Osteocyte (in vitro differentiated cells): Measurements from ENCODE around the gene MRPS2. TPM values are rescaled to one million over a fixed set of nuclear protein-coding genes. Genes with fewer than 3 reads are reported as not detected.
"Not testable (repeated sequence)": the region's sequence is repeated elsewhere in the genome, so short reads cannot be mapped to it uniquely, and the experiment has no call there.

Experiments
- DNase-seq: peaks from one replicate; pipeline ENCODE4 v3.0.0; 2021; ENCODE audit warnings: mixed read lengths; ENCODE audit not compliant: unreplicated experiment; ENCODE audit errors: extremely low spot score
- H3K27ac Mint-ChIP-seq: one replicate; pipeline ENCODE4 v1.8.0; 2021; ENCODE audit warnings: mild to moderate bottlenecking, mixed read lengths; ENCODE audit not compliant: unreplicated experiment
- H3K27me3 Mint-ChIP-seq: one replicate; pipeline ENCODE4 v1.8.0; 2021; ENCODE audit warnings: mixed read lengths; ENCODE audit not compliant: unreplicated experiment
- H3K36me3 Mint-ChIP-seq: one replicate; pipeline ENCODE4 v1.8.0; 2021; ENCODE audit warnings: mixed read lengths; ENCODE audit not compliant: unreplicated experiment
- H3K4me1 Mint-ChIP-seq: one replicate; pipeline ENCODE4 v1.8.0; 2021; ENCODE audit warnings: mixed read lengths; ENCODE audit not compliant: unreplicated experiment
- H3K4me3 Mint-ChIP-seq: one replicate; pipeline ENCODE4 v1.8.0; 2021; ENCODE audit warnings: mild to moderate bottlenecking, moderate library complexity, mixed read lengths; ENCODE audit not compliant: unreplicated experiment
- H3K9me3 Mint-ChIP-seq: one replicate; pipeline ENCODE4 v1.8.0; 2021; ENCODE audit warnings: mixed read lengths; ENCODE audit not compliant: unreplicated experiment
- total RNA-seq: library from RNA; stranded (reverse); gene quantifications from 2 replicates; pipeline ENCODE4 v1.2.1, GENCODE V29; 2021
- TF ChIP-seq, protein P1 (sequence below): fragments of 200-600 bp; sonication (generic); IDR thresholded peaks from 2 replicates; pipeline ENCODE4 v1.5.0; 2021; ENCODE audit warnings: antibody characterized with exemption, mild to moderate bottlenecking, moderate library complexity

Gene MRPS2
- total RNA-seq, 1 donor from 2014 or later, result 33.4 TPM

DNA sequence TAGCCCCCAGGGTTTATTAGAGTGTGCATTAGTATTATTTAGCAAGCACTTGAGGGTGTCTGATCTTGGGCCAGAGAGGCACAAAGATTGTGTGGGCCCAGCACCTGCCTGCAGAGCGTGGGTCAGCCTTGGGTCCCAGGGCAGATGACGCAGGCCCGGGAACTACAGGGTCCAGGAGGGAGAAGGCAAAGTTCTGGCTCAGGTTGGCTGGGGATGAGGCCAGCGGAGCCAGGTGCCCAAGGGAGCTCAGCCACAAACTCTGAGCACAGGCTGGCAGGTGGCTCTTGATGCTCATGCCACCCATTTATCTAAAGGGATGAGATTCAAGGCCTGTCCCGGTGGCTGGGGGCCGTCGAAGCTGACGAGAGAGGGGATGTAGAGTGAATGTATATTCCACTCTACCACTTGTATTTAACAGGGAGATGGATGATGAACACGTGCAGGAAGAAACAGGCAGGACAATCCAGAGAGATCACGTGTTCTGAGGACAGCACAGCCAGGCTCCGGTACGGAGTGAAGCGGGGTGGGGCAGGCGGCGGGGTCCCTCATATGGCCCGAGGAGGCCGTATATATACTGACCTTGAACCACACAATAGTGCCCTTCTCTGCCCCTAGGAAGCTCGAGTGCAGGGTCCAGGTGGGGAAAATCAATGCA, 44.6 kb downstream of the MRPS2 start:
- H3K36me3 Mint-ChIP-seq, result no peaks in the 10 kb centered on the region
- H3K4me3 Mint-ChIP-seq, result no peak overlapping the region
- H3K27ac Mint-ChIP-seq, result no peak overlapping the region
- peaks cover 8% of the 10 kb centered on the region for H3K9me3 Mint-ChIP-seq
- TF ChIP-seq, protein P1, sequence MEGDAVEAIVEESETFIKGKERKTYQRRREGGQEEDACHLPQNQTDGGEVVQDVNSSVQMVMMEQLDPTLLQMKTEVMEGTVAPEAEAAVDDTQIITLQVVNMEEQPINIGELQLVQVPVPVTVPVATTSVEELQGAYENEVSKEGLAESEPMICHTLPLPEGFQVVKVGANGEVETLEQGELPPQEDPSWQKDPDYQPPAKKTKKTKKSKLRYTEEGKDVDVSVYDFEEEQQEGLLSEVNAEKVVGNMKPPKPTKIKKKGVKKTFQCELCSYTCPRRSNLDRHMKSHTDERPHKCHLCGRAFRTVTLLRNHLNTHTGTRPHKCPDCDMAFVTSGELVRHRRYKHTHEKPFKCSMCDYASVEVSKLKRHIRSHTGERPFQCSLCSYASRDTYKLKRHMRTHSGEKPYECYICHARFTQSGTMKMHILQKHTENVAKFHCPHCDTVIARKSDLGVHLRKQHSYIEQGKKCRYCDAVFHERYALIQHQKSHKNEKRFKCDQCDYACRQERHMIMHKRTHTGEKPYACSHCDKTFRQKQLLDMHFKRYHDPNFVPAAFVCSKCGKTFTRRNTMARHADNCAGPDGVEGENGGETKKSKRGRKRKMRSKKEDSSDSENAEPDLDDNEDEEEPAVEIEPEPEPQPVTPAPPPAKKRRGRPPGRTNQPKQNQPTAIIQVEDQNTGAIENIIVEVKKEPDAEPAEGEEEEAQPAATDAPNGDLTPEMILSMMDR, result no peak
- DNase-seq, result no peak
- peaks cover 19% of the 10 kb centered on the region for H3K27me3 Mint-ChIP-seq
- H3K4me1 Mint-ChIP-seq, result no peaks in the 10 kb centered on the region

DNA sequence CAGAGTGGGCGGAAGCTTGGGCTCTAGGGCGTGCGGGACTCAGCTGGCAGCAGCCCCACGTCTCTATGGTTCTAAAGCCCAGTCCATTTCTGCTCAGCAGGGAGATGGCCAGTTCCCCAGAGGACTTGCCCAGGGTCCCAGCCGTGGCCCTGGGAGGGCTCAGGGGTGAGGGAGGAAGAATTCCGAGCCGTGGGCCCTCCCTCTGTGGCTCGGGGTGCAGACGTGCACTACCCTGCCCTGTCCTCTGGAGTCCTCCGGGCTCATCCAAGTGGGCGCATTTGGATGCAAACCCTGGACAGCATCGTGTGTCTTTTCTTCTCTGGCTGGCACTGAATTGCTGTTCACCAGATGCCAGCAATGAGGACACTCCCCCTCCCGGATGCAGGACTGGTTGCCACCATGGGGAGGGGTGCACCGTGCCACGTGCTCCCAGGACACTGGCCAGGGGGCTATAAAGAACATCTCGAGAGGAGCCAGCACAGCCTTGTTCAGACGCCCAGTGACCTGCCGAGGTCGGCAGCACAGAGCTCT, 45.2 kb downstream of the MRPS2 start, which contains the start of gene OBP2A:
TSS of gene OBP2A (plus strand) at position 481 of the 531 bp plus-strand sequence. CDS start 55 bp downstream, outside the sequence.
- not testable (repeated sequence) for H3K27ac Mint-ChIP-seq, H3K4me3 Mint-ChIP-seq, DNase-seq, H3K36me3 Mint-ChIP-seq, H3K9me3 Mint-ChIP-seq, H3K4me1 Mint-ChIP-seq
- H3K27me3 Mint-ChIP-seq, result peaks cover 19% of the 10 kb centered on the region

DNA sequence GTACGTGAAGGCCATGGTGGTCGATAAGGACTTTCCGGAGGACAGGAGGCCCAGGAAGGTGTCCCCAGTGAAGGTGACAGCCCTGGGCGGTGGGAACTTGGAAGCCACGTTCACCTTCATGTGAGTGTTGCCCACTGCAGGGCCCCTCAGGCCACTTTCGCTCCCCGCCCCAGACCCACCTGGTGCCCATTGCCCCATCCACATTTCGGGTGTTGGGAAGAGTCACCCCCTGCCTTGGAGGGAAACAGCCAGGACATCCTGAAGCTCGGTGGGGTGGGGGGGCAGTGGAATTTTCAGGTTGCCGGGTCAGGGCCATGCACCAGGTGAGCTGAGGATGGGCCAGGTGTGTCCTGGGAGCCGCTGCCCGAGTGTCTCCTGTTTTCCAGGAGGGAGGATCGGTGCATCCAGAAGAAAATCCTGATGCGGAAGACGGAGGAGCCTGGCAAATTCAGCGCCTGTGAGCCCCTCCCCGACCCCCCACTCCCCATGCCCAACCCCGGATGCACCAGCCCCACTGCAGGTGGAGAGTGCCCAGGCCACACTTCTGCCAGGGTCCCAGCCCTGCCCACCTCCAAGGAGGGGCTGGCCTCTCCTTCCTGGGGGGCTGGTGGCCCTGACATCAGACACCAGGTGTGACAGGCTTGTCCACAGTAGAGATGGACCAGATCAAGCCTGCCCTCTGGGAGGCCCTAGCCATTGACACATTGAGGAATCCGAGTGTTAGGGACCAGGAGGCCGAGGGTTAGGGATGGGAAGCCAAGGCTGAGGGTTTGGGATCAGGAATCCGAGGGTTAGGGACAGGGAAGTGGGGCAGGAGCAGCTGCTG, 46.5 kb downstream of the MRPS2 start:
- H3K4me3 Mint-ChIP-seq, DNase-seq, H3K27ac Mint-ChIP-seq, H3K9me3 Mint-ChIP-seq, H3K36me3 Mint-ChIP-seq, H3K4me1 Mint-ChIP-seq: not testable (repeated sequence)
- peaks cover 14% of the 10 kb centered on the region for H3K27me3 Mint-ChIP-seq

DNA sequence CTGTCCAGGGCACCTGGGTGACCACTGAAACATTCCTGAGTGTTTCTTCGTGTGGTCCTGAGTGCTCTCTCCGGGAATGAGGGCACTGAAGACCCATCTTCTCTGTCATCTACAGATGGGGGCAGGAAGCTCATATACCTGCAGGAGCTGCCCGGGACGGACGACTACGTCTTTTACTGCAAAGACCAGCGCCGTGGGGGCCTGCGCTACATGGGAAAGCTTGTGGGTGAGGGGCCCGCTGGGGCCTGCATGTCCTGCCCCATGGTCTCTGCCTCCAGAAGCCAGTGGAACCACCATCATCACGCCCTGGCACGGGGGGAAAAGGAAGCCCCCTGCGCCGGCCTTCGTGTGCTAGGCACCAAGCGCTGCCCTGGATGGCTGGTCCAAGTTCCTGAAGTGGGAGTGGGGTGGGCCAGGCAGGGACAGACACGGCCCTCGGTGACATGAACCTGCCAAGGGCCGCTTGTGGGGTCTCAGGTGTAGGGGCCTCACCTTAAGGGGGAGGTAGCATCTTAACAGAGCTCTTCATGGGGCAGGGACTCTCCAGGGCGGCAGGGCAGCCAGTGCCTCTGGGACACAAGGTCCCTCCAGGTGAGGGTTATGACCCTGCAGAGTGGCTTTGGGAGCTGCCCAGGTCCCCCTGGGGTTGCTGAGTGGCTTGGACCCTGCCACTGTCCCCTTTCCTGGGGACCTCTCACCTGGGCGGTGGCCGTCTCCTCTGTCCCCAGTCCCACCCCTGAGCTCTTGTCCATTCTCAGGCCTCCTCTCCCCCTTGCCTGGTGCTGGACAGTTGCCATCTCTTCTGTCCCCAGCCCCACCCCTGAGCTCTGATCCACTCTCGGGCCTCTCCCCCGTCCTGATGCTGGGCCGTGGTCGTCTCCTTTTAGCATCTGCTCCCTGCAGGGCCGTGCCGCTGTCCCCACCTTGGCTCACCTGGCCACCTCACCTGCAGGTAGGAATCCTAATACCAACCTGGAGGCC, 47.6 kb downstream of the MRPS2 start:
- peaks cover 4% of the 10 kb centered on the region for H3K9me3 Mint-ChIP-seq
- TF ChIP-seq, protein P1, result no peak
- no peaks in the 10 kb centered on the region for H3K36me3 Mint-ChIP-seq
- no peak overlapping the region for H3K27ac Mint-ChIP-seq
- DNase-seq, result no peak
- no peaks in the 10 kb centered on the region for H3K4me1 Mint-ChIP-seq
- no peak overlapping the region for H3K4me3 Mint-ChIP-seq
- peaks cover 8% of the 10 kb centered on the region for H3K27me3 Mint-ChIP-seq

DNA sequence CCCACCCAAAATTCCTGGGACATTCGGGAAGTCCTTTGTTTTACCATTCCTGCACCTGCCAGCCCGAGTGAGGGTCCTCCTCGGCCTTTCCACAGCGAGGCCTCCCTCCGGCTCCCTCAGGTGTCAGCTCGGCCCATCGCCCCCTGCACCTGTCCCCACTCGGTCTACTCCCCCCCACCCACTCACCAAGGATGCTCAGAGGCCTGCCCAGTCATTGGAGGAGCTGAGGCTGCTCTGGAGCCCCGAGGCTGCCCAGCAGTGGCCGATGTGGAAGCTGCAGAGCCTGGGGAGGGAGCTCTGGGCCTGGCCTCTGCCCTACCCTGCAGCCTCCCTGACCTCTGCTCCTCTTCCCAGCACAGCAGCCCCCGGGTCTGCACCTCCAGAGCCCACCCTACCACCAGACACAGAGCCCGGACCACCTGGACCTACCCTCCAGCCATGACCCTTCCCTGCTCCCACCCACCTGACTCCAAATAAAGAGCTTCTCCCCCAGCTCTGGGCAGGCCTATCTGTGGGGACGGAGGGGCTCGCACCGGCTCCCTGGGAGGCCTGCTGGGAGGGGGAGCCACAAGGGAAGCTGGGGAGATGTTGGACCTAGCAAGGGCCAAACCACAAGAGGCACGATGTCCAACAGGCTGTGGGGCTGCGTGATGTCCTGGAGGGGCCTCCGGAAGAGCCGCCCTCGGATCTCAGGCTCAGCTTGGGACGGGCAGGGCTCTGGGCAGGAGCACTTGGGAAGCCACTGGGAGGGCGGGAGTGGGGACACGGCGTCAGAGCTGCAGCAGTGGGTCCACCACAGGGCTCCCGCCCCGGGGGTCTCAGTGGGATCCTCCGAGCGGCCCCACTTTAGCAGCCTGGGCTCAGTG, 49.2 kb downstream of the MRPS2 start:
- H3K36me3 Mint-ChIP-seq, H3K4me3 Mint-ChIP-seq, DNase-seq, H3K9me3 Mint-ChIP-seq, H3K4me1 Mint-ChIP-seq, H3K27me3 Mint-ChIP-seq, H3K27ac Mint-ChIP-seq: not testable (repeated sequence)
